Psoas muscle (tissue), 8 donors: ENCODE results near the gene TRIM31. TPM values are rescaled to one million over a fixed set of nuclear protein-coding genes. Genes with fewer than 3 reads are reported as not detected.
A peak's percentile ranks its signal among the peaks of the same experiment; 100 is the strongest.
"Not testable (repeated sequence)": the region's sequence is repeated elsewhere in the genome, so short reads cannot be mapped to it uniquely, and the experiment has no call there.

Experiments used
- ATAC-seq, 4 donors: fragments of 200-7000 bp; cut with Tn5 transposase; one replicate each; pipeline ENCODE4 v1.9.1; 2020; ENCODE audit warnings: moderate library complexity in 3 of 4, mild to moderate bottlenecking in 2 of 4
- DNase-seq, 2 donors: peaks; one replicate each; pipeline ENCODE4 v3.0.0-alpha.2; 2020
- H3K27ac ChIP-seq: fragments of 200-600 bp; one replicate; pipeline ENCODE4 v1.8.0; 2022
- H3K27me3 ChIP-seq, 3 donors: fragments of 200-600 bp in 1 of 3; one replicate each; pipeline versions ENCODE4 v1.6.1 to v1.8.0; 2013 to 2022; ENCODE audit warnings: low read length in 2 of 3, mild to moderate bottlenecking in 2 of 3, moderate library complexity in 1 of 3; ENCODE audit not compliant: insufficient read depth in 3 of 3
- H3K36me3 ChIP-seq, 2 donors: fragments of 200-600 bp in 1 of 2; one replicate each; pipeline versions ENCODE4 v1.6.1 to v1.8.0; 2013 to 2022; ENCODE audit warnings: low read depth in 1 of 2, mild to moderate bottlenecking in 1 of 2, moderate library complexity in 1 of 2; ENCODE audit not compliant: insufficient read depth in 1 of 2
- H3K4me1 ChIP-seq: fragments of 200-600 bp; one replicate; pipeline ENCODE4 v1.8.0; 2022
- H3K4me3 ChIP-seq: fragments of 200-600 bp; one replicate; pipeline ENCODE4 v1.8.0; 2022; ENCODE audit warnings: mild to moderate bottlenecking
- H3K9me3 ChIP-seq: fragments of 200-600 bp; one replicate; pipeline ENCODE4 v1.8.0; 2022
- CTCF ChIP-seq: fragments of 200-600 bp; IDR thresholded peaks from one replicate; pipeline ENCODE4 v1.8.0; 2022; ENCODE audit warnings: antibody characterized with exemption
- WGBS, 3 donors: extraction: QIAGEN DNeasy Blood & Tissue Kit; methylation state at CpG; one replicate each; pipeline versions ENCODE4 v1.1.6 to v1.1.7; 2013; 5-methylcytosine and 5-hydroxymethylcytosine counted together
- intact Hi-C, 2 donors: fragments of 100-400 bp; cut with DNase I; formaldehyde crosslinking; loops; one replicate each; pipeline versions ENCODE4 v1.11.0 to v1.14.2; 2022
- polyA plus RNA-seq, 3 donors: library from polyadenylated mRNA; stranded (reverse); fragments of 200-250 nt; gene quantifications; one replicate each; pipeline ENCODE4 v1.2.3, GENCODE V29; 2013
- total RNA-seq, 4 donors: library from RNA; stranded (reverse); fragmentation: NEBNext Ultra II Directional in 2 of 4; extraction: Animal tissue kit (Norgen Biotek cat#: 25700) in 2 of 4; gene quantifications; one replicate each; pipeline versions ENCODE4 v1.2.1 to v1.2.4, GENCODE V29; 2021 to 2023
- donor health status: healthy with polysubstance abuse.
- donor health status: DM: no; HTN: no; CAD: no; lungs with moderate emphysema.
- donor health status: Bipolar disorder and iron deficiency.
- donor health status: healthy.
- donor health status: DM: yes; HTN: yes; CAD: no.
- donor health status: DM: no; HTN: no; CAD: no.
- donor health status: DM: no; HTN: no; CAD: no.
- donor health status: DM: yes; HTN: yes; CAD: no.

Gene TRIM31
- total and polyA plus RNA-seq, 7 donors: 0.01 to 0.15 TPM; not detected in 5

DNA sequence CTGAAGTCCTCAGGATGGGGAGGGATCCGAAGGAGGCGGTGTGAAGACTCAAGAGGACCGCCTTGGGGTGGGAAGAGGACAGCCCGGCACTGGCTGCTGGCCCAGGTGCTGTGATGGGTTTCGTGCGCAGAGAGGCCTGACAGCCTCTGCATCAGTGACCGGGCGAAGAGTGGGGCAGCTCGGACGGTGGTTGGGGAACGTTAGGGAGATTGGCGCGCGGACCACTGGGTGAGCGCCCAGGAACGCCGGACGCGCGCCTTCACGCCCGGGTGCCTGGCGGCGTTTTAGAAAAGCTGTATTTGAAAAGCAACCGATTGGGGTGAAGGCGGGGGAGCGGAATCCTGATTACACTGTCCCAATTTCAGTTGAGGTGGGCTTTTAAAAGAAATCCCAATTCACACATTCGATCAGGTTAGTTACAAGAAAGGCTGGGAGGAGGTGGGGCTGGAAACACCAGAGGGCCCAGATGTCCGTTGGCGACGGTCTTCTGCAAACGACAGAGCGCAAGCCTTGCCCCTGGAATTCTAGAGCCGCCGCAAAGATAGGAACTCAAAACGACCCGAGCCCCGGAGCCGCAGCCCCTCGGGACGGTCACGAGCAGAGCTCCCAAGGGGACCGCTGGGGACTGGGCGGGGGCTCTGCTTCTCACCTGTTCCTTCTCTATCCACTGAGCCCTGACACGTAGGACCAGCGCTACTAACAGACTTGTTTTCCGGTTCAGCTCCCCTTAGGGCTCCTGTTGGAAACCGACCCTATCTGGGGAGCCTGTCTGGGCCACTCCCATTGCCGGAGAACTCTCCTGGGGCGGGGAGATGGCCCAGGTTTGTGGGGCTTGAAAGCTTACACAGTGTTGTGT is 14.6 kb upstream of the TRIM31 start:
- 5 to 7% (median 7%) methylated on average over 48 to 50 of the region's 50 CpGs for WGBS, 3 donors
- Histone ChIP-seq H3K4me1 (peaks cover 5% of the 10 kb centered on the region), H3K9me3 (no peaks in the 10 kb centered on the region), H3K27ac (no peak overlapping the region), H3K4me3 (peak overlapping the region; percentile 48), H3K36me3 (no peaks in the 10 kb centered on the region), H3K27me3 (peaks cover 0 to 57% (median 12%) of the 10 kb centered on the region in 3 donors)
- TF ChIP-seq CTCF: no peak
- intact Hi-C loops: no loop called here
- DNase-seq (no peak), ATAC-seq (peak in 1 of 4 donors; percentile 39)

DNA sequence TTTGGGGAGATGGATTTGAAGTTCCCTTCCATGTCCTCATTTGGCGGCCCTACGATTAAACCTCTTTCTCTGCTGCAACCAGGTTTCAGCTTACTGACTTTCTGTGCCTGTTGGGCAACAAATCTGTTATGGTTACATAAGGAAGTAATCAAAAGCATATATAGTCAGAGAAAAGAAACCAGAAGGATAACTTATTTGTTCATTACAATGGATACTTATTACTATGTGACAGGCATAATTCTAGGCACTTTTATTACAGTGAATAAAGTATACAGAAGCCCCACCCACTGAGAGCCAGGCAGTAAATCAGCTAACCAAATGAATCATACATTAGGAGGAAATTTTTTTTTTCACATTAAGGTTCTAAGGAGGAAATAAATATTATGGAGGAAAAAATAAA is 9.6 kb upstream of the TRIM31 start:
- WGBS, 3 donors: 34 to 67% (median 41%) methylated on average over 2 of the region's 2 CpGs
- intact Hi-C loops: no loop called here
- no peak overlapping the region for H3K4me3 ChIP-seq
- H3K27me3 ChIP-seq: peaks cover 0 to 10% (median under 1%) of the 10 kb centered on the region in 3 donors
- ATAC-seq (no peak), DNase-seq (no peak)
- H3K27ac ChIP-seq: no peak overlapping the region
- H3K9me3 ChIP-seq: no peaks in the 10 kb centered on the region
- no peak for TF ChIP-seq CTCF
- H3K4me1 ChIP-seq: no peaks in the 10 kb centered on the region
- H3K36me3 ChIP-seq: no peaks in the 10 kb centered on the region

DNA sequence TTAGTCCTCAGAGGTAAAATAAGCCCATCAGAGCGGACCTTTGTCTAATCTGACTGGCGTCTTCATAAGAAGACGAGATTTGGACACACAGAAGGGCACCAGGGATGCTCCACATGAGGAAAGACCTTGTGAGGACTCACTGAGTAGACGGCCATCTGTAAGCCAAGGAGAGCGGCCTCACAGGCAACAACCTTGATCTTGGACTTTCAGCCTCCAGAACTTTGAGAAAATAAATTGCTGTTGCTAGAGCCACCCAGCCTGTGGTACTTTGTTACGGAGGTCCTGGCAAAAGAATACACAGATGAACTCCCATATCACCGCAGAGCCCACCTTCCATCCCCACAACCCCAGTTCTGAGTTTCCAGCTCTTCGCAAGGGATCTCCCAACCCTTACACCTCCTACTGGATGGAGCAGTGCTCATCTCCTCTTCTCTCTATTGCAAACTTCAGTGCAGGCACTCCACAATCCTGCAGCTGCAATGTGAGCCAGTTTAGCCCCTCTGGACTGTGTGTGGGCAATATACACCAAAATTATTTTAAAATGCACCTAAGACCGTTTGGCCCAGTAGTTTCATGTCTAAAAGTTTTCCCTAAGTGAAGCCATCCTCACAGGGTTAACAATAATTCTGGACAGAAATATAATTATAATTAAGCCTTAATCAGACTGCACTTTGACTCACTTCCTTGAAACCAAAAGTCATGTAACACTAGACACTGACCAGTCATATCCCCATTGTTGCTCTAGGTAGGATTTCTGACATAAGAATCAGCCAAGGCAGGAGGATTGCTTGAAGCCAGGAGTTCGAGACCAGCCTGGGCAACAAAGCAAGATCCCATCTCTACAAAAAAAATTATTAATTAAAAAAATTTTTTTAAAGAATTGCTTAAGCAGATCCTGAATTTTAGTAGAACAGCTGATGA is 8.8 kb upstream of the TRIM31 start:
- 79 to 83% (median 82%) methylated on average over 10 of the region's 10 CpGs for WGBS, 3 donors
- intact Hi-C loops: no loop called here
- no peak overlapping the region for H3K27ac ChIP-seq

GRCh38 chr6:30118691-30119090 is 5.8 kb upstream of the TRIM31 start:
- not testable (repeated sequence) for H3K4me3 ChIP-seq, ATAC-seq, H3K36me3 ChIP-seq, H3K9me3 ChIP-seq, DNase-seq, H3K4me1 ChIP-seq, H3K27ac ChIP-seq
- WGBS, 3 donors: 90 to 91% (median 91%) methylated on average over 5 of the region's 5 CpGs
- intact Hi-C loops: loop anchor here in 1 of 2 donors (5.0 kb wide), 1 partner anchor 1996 kb away; the partner anchor contains the start of gene ZSCAN16
- H3K27me3 ChIP-seq: peaks cover 0 to 23% (median 0%) of the 10 kb centered on the region in 3 donors

More for the DNA sequence above, 8.8 kb upstream of the TRIM31 start:
- DNase-seq: no peak
- Histone ChIP-seq H3K9me3 (no peaks in the 10 kb centered on the region), H3K36me3 (no peaks in the 10 kb centered on the region), H3K27me3 (peaks cover 0 to 9% (median 0%) of the 10 kb centered on the region in 3 donors), H3K4me1 (no peaks in the 10 kb centered on the region), H3K4me3 (no peak overlapping the region)
- TF ChIP-seq CTCF: no peak
- ATAC-seq: no peak
